ENCODE data around the gene POC1A.

The POC1A gene

GRCh38 chr3:52099001-52099401, 55.2 kb downstream of the POC1A start:
- in situ Hi-C loops (cut with MboI; ENCODE audit: low sequenced_read_pairs, unreplicated experiment): no loop called here
- TF ChIP-seq, protein P1, sequence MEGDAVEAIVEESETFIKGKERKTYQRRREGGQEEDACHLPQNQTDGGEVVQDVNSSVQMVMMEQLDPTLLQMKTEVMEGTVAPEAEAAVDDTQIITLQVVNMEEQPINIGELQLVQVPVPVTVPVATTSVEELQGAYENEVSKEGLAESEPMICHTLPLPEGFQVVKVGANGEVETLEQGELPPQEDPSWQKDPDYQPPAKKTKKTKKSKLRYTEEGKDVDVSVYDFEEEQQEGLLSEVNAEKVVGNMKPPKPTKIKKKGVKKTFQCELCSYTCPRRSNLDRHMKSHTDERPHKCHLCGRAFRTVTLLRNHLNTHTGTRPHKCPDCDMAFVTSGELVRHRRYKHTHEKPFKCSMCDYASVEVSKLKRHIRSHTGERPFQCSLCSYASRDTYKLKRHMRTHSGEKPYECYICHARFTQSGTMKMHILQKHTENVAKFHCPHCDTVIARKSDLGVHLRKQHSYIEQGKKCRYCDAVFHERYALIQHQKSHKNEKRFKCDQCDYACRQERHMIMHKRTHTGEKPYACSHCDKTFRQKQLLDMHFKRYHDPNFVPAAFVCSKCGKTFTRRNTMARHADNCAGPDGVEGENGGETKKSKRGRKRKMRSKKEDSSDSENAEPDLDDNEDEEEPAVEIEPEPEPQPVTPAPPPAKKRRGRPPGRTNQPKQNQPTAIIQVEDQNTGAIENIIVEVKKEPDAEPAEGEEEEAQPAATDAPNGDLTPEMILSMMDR (IDR thresholded peaks at IDR 0.05; ENCODE audit: borderline replicate concordance, control extremely low read depth, extremely low read depth, insufficient read depth, missing control alignments): no peak
- no peak for DNase-seq (ENCODE audit: low spot score)

DNA sequence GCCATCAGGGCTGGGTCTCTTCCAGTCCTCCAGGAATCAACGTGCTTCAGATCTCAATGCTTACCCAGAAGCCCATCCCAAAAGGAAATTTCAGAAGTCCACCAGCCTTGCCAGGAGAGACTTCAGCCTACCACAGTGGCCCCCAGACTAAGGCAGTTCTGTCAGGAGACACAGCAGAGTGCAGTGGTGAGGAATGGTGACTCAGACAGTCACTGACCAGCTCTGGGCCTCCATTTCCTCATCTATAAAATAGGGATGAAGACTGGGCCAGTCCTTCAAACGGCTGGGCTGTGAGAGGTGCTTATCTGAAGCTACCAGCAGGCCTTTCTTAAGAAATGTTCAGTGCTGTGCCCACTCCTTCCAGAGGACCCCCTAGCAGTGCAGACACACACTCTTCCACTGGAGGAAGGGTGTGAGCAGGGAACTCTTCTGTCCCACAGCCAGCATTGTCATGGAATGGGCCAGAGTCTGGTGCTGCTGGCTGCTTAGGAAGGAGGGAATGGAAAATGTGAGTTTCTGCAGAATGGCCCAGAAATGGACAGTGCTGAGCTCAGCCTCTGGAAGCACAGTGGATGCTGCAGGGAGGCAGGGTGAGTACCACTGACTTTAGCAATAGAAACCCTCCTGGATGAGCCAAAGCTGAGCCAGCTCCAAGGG, 56.2 kb downstream of the POC1A start:
- TF ChIP-seq, protein P1 (IDR thresholded peaks at IDR 0.05; ENCODE audit: borderline replicate concordance, control extremely low read depth, extremely low read depth, insufficient read depth, missing control alignments): no peak
- in situ Hi-C loops (cut with MboI; ENCODE audit: low sequenced_read_pairs, unreplicated experiment): no loop called here
- DNase-seq (ENCODE audit: low spot score): no peak

DNA sequence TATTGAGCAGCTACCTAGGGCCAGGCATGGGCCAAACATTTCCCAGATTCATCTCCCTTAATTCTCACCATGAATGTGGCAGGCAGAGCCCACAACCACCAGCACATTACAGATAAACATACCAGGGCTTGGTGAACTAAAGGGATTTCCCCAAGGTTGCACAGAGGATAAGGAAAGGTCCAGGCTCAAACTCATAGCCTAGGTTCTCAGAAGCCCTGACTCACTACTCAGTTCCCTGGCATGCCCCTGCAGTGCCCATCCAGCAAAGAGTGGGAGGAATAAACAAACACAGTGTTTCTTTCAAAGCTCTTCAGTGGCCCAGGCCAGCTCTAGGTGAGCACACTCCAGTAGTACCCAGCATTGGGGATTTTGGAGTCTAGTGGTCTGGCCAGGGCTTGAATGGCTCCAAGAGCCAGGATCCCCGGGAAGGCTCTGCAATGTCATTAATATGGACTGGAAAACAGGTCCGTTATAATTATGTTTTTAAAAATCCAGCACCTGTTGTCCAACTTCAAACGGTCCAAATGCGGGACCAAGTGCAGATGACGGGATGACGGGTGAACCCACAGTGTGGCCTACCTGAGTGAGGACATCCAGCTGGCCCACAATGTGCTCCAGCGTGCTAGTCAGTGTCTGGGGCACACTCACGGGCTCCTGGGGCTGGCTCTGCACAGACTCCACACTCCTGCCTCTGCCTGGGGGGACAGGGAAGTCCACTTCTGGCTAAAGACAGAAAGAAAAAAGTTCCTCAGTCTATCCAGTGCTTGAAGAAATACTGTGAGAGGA, 58.0 kb downstream of the POC1A start:
- TF ChIP-seq, protein P1 (IDR thresholded peaks at IDR 0.05; ENCODE audit: borderline replicate concordance, control extremely low read depth, extremely low read depth, insufficient read depth, missing control alignments): no peak
- in situ Hi-C loops (cut with MboI; ENCODE audit: low sequenced_read_pairs, unreplicated experiment): no loop called here
- DNase-seq (ENCODE audit: low spot score): no peak

DNA sequence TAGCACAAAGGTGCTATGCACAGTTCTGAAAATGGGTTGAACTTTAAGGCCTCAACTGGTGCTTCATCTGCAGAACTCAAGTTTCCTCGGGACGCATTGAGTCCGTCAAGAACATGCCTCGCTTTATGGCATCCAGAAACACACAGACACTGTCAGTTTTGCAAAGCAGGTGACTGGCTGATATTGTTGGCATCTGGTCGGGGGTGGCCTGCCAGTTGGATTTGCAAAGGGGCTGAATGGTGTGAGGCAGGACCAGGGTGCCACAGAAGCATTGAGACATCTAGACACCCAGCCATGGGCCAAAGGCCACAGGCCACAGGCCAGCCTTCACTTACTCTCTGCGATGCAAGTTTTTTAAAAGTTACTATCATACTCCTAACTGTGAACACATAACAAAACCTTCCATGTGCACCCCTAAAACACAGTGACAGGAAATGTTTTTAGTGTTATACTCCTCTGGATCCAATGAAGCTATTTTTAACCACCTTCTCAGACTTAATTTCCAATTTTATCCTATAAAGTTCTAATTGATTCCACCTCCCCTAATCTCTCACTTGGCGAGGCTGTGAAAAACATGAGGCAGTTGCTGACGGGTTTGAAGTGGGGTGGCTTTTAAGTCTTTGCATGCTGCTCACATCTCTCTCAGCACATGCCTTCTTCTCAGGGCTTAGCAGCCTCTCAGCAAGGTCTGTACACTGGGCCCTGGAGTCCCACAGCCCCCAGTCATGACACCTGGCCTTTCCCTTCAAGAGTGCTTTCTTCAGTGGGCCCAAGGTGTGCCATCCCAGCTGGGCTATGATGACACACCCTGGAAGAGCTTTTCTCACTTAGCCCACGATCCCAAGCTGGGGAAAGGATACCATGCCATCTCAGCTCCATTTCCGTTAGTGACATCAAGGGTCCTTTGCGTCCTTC, 59.4 kb downstream of the POC1A start:
- TF ChIP-seq, protein P1 (IDR thresholded peaks at IDR 0.05; ENCODE audit: borderline replicate concordance, control extremely low read depth, extremely low read depth, insufficient read depth, missing control alignments): no peak
- DNase-seq (ENCODE audit: low spot score): no peak
- in situ Hi-C loops (cut with MboI; ENCODE audit: low sequenced_read_pairs, unreplicated experiment): no loop called here

DNA sequence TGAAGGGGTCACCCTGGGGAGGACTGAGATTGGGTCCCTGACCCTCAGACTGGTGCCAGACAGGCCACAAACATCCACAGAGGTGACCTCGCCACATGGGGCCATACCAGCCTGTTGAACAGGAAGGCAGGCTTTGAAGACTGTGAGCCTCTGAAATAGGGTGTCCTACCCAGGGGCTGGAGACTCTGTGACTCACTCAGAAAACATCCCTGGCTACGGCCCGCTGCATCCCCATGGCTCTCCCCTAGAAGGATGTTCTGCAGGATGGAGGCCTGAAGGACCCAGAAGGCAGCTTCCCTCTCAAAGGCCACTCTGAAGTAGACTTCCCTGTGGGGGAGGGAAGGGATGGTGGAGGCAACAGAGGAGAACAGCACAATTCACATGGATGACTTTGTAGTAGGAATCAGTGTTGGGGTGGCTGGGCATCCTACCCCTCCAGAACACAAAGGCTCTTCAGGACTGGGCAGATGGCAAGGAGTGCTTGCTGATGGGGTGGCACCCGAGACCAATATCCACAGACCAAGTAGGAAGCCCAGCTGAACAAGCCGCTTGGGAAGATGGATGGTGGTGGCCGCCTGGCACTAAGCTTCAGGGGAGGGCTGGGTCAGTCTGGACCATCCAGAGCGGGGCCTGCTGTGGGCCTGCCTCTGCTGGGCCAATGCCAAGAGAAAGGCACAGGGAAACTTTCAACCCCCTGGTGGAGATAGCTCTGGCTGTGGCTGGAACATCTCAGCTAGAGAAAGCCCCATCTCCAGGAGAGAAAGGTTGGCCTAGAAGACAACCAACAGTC, 60.3 kb downstream of the POC1A start:
- no peak for DNase-seq (ENCODE audit: low spot score)
- in situ Hi-C loops (cut with MboI; ENCODE audit: low sequenced_read_pairs, unreplicated experiment): no loop called here
- TF ChIP-seq, protein P1 (IDR thresholded peaks at IDR 0.05; ENCODE audit: borderline replicate concordance, control extremely low read depth, extremely low read depth, insufficient read depth, missing control alignments): no peak
